GM12865 (cell line): ENCODE data around the gene ACTR8.
A peak's percentile ranks its signal among the peaks of the same experiment; 100 is the strongest.

Experiments used
- DNase-seq: peaks from one replicate; pipeline ENCODE4 v3.0.0; 2010; ENCODE audit warnings: low read depth
- H3K4me3 ChIP-seq: 2 replicates; pipeline ENCODE4 v1.5.1; 2011; ENCODE audit warnings: mild to moderate bottlenecking, low read depth, low read length, control low read depth
- TF ChIP-seq, protein P1 (sequence below): IDR thresholded peaks from 2 replicates; pipeline ENCODE4 v1.5.1; 2011; ENCODE audit warnings: low read length, control low read depth, low read depth, inconsistent platforms; ENCODE audit not compliant: insufficient read depth; ENCODE audit errors: missing control alignments

Gene ACTR8

DNA sequence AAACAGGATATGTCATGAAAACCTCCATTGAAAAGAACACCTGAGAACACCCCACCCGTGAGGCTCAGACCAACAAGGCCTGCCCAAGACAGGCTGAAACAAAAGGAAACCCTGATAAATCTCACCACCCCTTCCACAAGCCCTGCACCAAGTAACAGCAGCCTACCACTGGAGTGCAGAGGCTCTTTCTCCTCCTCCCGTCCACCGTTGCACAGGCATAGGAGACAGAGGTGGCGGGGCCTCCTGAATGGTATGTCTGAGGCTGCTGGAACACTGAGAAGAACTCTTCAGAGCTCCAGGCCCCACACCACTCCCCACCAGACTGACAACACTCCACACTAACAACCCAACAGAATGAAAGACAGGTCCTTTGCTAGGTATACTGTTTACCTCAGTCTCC is 57.2 kb downstream of the ACTR8 start:
- DNase-seq, result no peak
- TF ChIP-seq, protein P1, sequence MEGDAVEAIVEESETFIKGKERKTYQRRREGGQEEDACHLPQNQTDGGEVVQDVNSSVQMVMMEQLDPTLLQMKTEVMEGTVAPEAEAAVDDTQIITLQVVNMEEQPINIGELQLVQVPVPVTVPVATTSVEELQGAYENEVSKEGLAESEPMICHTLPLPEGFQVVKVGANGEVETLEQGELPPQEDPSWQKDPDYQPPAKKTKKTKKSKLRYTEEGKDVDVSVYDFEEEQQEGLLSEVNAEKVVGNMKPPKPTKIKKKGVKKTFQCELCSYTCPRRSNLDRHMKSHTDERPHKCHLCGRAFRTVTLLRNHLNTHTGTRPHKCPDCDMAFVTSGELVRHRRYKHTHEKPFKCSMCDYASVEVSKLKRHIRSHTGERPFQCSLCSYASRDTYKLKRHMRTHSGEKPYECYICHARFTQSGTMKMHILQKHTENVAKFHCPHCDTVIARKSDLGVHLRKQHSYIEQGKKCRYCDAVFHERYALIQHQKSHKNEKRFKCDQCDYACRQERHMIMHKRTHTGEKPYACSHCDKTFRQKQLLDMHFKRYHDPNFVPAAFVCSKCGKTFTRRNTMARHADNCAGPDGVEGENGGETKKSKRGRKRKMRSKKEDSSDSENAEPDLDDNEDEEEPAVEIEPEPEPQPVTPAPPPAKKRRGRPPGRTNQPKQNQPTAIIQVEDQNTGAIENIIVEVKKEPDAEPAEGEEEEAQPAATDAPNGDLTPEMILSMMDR, result no peak
- no peak overlapping the region for H3K4me3 ChIP-seq

DNA sequence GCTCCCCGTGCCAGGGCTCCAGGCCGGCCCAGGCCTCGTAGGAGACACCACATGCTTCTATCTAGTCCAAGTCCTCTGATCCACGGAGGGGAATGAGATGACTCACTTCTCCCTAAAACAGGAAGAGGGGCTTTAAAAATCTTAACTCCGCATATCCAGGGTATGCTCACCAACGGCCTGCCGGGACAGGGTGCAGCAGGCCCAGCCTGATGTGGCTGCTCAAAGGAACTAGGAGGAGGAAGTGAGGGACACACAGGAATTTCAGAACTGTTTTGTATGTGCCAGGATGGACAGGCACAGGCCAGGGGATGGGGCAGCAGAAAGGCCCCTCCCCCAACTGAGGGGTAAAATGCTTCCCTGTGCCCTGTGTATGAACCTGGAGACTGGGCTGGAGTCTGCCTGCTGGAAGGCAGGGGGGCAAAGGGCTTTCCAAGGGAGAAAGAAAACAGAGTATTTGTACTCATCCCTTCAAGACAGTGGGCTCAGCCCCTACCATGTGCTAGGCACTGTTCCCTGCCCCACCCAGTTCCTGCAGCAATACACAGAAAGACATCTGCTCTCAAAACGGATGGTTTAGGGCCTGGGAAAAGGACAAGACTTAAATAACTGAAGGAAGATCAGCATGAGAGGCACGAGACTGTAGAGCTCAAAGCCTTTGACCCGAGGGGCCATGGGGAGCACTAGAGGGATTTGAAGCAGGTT is 57.8 kb downstream of the ACTR8 start:
- no peak for DNase-seq
- TF ChIP-seq, protein P1, result no peak
- H3K4me3 ChIP-seq, result no peak overlapping the region

DNA sequence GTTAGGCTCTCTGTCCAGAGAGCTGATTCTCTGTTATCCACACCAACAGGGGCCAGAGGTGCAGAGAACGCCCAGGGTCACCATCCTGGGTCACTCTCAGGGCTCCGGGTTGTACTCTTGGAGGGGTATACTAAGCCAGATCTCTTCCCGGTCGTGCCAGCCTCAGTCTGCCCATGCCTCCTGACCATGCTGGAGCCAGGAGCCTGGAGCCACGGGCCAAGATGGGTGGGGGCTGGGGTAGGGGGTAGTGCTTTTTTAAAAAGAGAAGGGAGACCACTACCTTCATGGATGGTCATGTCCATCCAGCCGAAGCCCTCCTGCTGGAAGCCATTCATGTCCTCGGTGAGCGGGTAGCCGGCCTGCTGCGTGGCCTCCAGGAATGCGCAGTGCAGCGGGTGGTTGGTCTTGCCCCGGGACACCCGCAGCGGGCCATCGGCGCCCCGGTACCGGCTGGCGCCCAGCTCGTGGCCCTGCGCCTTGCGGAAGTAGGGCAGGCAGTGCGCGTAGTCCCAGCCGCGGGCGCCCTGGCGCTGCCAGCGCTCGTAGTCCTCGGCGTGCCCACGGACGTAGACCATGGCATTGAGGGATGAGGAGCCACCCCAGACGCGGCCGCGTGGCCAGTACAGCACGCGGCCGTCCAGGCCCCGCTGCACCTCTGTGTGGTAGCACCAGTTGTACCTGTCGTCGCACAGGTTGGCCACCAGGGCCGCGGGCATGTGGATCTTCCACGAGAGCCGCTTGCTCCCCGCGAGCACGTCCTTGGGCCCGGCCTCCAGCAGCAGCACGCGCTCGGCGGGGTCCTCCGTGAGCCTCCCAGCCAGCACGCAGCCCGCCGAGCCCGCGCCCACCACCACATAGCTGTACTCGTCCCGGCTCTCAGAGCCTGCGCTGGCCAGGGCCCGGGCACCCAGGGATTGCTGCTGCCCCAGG is 58.7 kb downstream of the ACTR8 start:
- no peak overlapping the region for H3K4me3 ChIP-seq
- TF ChIP-seq, protein P1, result no peak
- DNase-seq, result no peak

DNA sequence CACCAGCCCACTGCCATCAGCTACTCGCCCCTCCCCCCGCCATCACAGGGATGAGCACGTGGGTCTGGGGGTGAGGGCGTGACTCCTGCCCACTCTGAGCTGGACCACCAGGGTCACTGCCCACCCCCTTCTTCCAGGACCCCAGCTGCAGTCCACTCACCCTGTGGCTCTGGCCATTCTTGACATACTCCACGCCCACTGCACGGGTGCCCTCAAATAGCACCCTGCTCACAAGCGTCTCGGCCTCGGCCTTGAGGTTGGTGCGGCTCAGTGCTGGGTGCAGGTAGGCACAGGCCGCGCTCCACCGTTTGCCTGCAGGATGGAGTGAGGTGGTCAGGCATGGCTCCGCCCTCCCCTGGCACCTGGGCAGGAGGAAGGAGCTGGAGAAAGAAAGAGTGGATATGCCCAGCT is 59.6 kb downstream of the ACTR8 start:
- no peak for DNase-seq
- TF ChIP-seq, protein P1, result no peak
- H3K4me3 ChIP-seq, result no peak overlapping the region

DNA sequence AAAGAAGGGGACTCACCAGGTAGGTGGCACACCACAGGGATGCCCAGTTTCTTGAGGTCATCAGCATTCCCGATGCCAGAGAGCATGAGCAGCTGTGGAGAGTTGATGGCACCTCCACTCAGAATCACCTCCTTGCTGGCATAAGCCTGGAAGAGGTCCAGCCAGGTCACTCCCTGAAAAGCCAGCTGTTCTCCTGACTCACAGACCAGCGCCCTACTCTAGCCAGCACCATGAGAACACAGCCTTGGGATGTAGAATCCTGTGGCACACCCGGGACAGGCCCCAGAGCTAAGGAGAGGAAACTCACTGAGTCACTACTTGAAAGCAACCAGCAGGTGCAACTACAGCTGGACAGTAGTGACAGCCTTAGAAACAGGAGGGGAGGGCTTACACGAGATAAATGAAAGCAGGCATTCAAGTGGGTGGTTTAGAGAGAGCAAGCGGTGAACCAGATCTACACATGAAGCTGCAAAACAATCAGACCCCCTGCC is 60.3 kb downstream of the ACTR8 start:
- TF ChIP-seq, protein P1, result no peak
- DNase-seq, result peak; percentile 36
- no peak overlapping the region for H3K4me3 ChIP-seq

DNA sequence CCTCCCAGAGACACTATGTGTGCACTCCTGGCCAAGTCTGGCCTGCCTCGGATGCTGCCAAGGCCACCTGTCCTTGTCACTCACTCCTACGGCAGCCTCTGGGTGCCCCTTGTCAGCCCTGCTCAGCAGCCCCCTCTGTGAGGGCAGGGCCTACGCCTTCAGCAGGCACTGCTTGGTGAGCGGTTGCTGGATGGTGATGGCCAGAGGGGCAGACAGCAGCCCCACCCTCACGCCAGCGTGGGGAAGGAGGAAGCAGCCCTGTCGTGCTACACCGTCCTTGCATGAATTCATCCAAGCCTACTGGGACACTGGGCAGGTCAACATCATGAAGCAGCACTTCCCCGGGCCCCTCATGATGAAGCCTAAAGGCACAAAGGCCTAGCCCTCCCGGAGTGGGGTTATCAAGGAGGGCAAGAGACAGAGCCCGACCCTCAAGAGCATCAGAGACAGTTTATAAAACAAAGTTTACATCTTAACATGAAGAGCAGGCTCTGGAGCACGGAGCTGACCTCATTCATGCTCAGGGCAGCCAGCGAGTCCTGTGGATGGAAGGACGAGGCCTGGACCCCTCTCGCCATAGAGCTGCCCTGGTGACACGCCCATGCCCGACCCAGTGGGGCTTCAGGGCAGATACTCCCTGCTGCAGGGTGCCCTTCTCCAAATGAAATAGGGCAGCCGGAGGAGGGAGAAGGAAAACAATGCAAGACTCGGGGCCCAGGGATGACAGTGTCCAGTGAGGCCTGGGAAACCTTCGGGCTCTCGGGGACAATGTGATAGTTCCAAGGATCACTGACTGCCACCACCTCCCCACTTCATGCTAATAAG is 61.0 kb downstream of the ACTR8 start:
- TF ChIP-seq, protein P1, result no peak
- no peak for DNase-seq
- no peak overlapping the region for H3K4me3 ChIP-seq
